NT2/D1 (cell line): ENCODE measurements around the gene LRBA.

Experiments used
- DNase-seq: peaks from one replicate; pipeline ENCODE4 v3.0.0-alpha.2; 2011; ENCODE audit warnings: low read depth, low spot score
- H3K27me3 ChIP-seq: 2 replicates; pipeline ENCODE4 v1.6.0; 2011; ENCODE audit warnings: mild to moderate bottlenecking; ENCODE audit not compliant: insufficient read length, insufficient read depth
- H3K36me3 ChIP-seq: 2 replicates; pipeline ENCODE4 v1.6.1; 2011; ENCODE audit warnings: mild to moderate bottlenecking, low read length, mixed read lengths; ENCODE audit not compliant: insufficient read depth, insufficient read length
- H3K4me1 ChIP-seq: 2 replicates; pipeline ENCODE4 v1.5.1; 2011; ENCODE audit not compliant: insufficient read depth, insufficient read length
- H3K4me3 ChIP-seq: 2 replicates; pipeline ENCODE4 v1.5.1; 2011; ENCODE audit warnings: low read depth; ENCODE audit not compliant: insufficient read length
- H3K9ac ChIP-seq: 2 replicates; pipeline ENCODE4 v1.6.0; 2011; ENCODE audit warnings: low read depth; ENCODE audit not compliant: insufficient read length
- H3K9me3 ChIP-seq: 2 replicates; pipeline ENCODE4 v1.5.1; 2011; ENCODE audit warnings: mild to moderate bottlenecking, low read length; ENCODE audit not compliant: insufficient read depth
- SUZ12 ChIP-seq: IDR thresholded peaks from 2 replicates; pipeline ENCODE4 v1.6.1; 2011; ENCODE audit not compliant: insufficient read length, insufficient read depth; ENCODE audit errors: extremely low read depth
- YY1 ChIP-seq: IDR thresholded peaks from 2 replicates; pipeline ENCODE4 v1.6.1; 2011; ENCODE audit not compliant: insufficient read length, insufficient read depth
- ZNF274 ChIP-seq: IDR thresholded peaks from 2 replicates; pipeline ENCODE4 v1.6.1; 2011; ENCODE audit warnings: mild to moderate bottlenecking, low read depth, low read length

Gene LRBA

GRCh38 chr4:150382028-150382427 lies 633.1 kb downstream of the LRBA start:
- no peaks in the 10 kb centered on the region for H3K4me1 ChIP-seq
- no peak overlapping the region for H3K9ac ChIP-seq
- no peaks in the 10 kb centered on the region for H3K36me3 ChIP-seq
- no peaks in the 10 kb centered on the region for H3K9me3 ChIP-seq
- H3K27me3 ChIP-seq, result no peaks in the 10 kb centered on the region
- DNase-seq, result no peak
- no peak overlapping the region for H3K4me3 ChIP-seq
- no peak for TF ChIP-seq SUZ12
- TF ChIP-seq YY1, result no peak
- TF ChIP-seq ZNF274, result no peak

- Histone ChIP-seq H3K9ac (no peak overlapping the region), H3K4me1 (no peaks in the 10 kb centered on the region)
Measured at GRCh38 chr4:150381609-150382008, 633.5 kb downstream of the LRBA start.

GRCh38 chr4:150381036-150381435 lies 634.0 kb downstream of the LRBA start:
- Histone ChIP-seq H3K4me1 (no peaks in the 10 kb centered on the region), H3K9ac (no peak overlapping the region), H3K4me3 (no peak overlapping the region), H3K27me3 (no peaks in the 10 kb centered on the region), H3K36me3 (no peaks in the 10 kb centered on the region), H3K9me3 (no peaks in the 10 kb centered on the region)
- DNase-seq, result no peak
- no peak for TF ChIP-seq SUZ12
- no peak for TF ChIP-seq ZNF274
- TF ChIP-seq YY1, result no peak

More at GRCh38 chr4:150381609-150382008, 633.5 kb downstream of the LRBA start:
- DNase-seq, result no peak
- Histone ChIP-seq H3K36me3 (no peaks in the 10 kb centered on the region), H3K9me3 (no peaks in the 10 kb centered on the region), H3K27me3 (no peaks in the 10 kb centered on the region), H3K4me3 (no peak overlapping the region)
- TF ChIP-seq SUZ12, result no peak
- TF ChIP-seq ZNF274, result no peak
- TF ChIP-seq YY1, result no peak

GRCh38 chr4:150379454-150379853 lies 635.6 kb downstream of the LRBA start:
- TF ChIP-seq SUZ12 (no peak), ZNF274 (no peak), YY1 (no peak)
- no peak for DNase-seq
- no peak overlapping the region for H3K9ac ChIP-seq

GRCh38 chr4:150375025-150375424 lies 640.1 kb downstream of the LRBA start:
- Histone ChIP-seq H3K4me1 (no peaks in the 10 kb centered on the region), H3K9ac (no peak overlapping the region), H3K36me3 (no peaks in the 10 kb centered on the region), H3K9me3 (no peaks in the 10 kb centered on the region), H3K4me3 (no peak overlapping the region), H3K27me3 (no peaks in the 10 kb centered on the region)
- no peak for DNase-seq
- TF ChIP-seq YY1 (no peak), SUZ12 (no peak), ZNF274 (no peak)

More at GRCh38 chr4:150379454-150379853, 635.6 kb downstream of the LRBA start:
- Histone ChIP-seq H3K4me3 (no peak overlapping the region), H3K36me3 (no peaks in the 10 kb centered on the region), H3K9me3 (no peaks in the 10 kb centered on the region), H3K27me3 (no peaks in the 10 kb centered on the region), H3K4me1 (no peaks in the 10 kb centered on the region)

GRCh38 chr4:150371869-150372268 lies 643.2 kb downstream of the LRBA start:
- Histone ChIP-seq H3K9me3 (no peaks in the 10 kb centered on the region), H3K4me3 (no peak overlapping the region), H3K9ac (no peak overlapping the region), H3K27me3 (no peaks in the 10 kb centered on the region), H3K36me3 (no peaks in the 10 kb centered on the region), H3K4me1 (no peaks in the 10 kb centered on the region)
- DNase-seq, result no peak
- no peak for TF ChIP-seq ZNF274
- no peak for TF ChIP-seq YY1
- TF ChIP-seq SUZ12, result no peak

- TF ChIP-seq SUZ12 (no peak), YY1 (no peak), ZNF274 (no peak)
- no peak overlapping the region for H3K9ac ChIP-seq
Measured at GRCh38 chr4:150369434-150370380, 645.4 kb downstream of the LRBA start.

More at GRCh38 chr4:150369434-150370380, 645.4 kb downstream of the LRBA start:
- H3K4me1 ChIP-seq, result no peaks in the 10 kb centered on the region
- H3K4me3 ChIP-seq, result no peak overlapping the region
- H3K9me3 ChIP-seq, result no peaks in the 10 kb centered on the region
- H3K27me3 ChIP-seq, result no peaks in the 10 kb centered on the region
- DNase-seq, result no peak
- no peaks in the 10 kb centered on the region for H3K36me3 ChIP-seq
